ENCODE measurements around the gene TNRC6B.

Gene TNRC6B

GRCh38 chr22:40240686-40241085 lies 63.0 kb downstream of the TNRC6B start:
- no peak for DNase-seq (ENCODE audit: low read depth)

- no peak for DNase-seq (ENCODE audit: low read depth)
These were observed 63.6 kb downstream of the TNRC6B start for GRCh38 chr22:40241200-40241763.

GRCh38 chr22:40243891-40244290 lies 66.2 kb downstream of the TNRC6B start:
- DNase-seq (ENCODE audit: low read depth): no peak

- DNase-seq (ENCODE audit: low read depth): no peak
These were observed 66.9 kb downstream of the TNRC6B start for GRCh38 chr22:40244586-40244985.

- DNase-seq (ENCODE audit: low read depth): no peak
These were observed 70.3 kb downstream of the TNRC6B start for GRCh38 chr22:40247976-40248375.

- no peak for DNase-seq (ENCODE audit: low read depth)
These were observed 71.6 kb downstream of the TNRC6B start for GRCh38 chr22:40249286-40249685.

GRCh38 chr22:40250608-40251007 lies 72.9 kb downstream of the TNRC6B start:
- no peak for DNase-seq (ENCODE audit: low read depth)

GRCh38 chr22:40251106-40251505 lies 73.4 kb downstream of the TNRC6B start:
- no peak for DNase-seq (ENCODE audit: low read depth)

- no peak for DNase-seq (ENCODE audit: low read depth)
These were observed 74.4 kb downstream of the TNRC6B start for GRCh38 chr22:40252146-40252545.

- DNase-seq (ENCODE audit: low read depth): no peak
These were observed 78.8 kb downstream of the TNRC6B start for GRCh38 chr22:40256516-40256915.

- no peak for DNase-seq (ENCODE audit: low read depth)
These were observed 80.3 kb downstream of the TNRC6B start for GRCh38 chr22:40258017-40258416.

GRCh38 chr22:40258501-40258915 lies 80.8 kb downstream of the TNRC6B start:
- DNase-seq (ENCODE audit: low read depth): peak; percentile 15

- no peak for DNase-seq (ENCODE audit: low read depth)
These were observed 84.1 kb downstream of the TNRC6B start for GRCh38 chr22:40261783-40262182.

GRCh38 chr22:40263191-40263590 lies 85.5 kb downstream of the TNRC6B start:
- DNase-seq (ENCODE audit: low read depth): no peak

GRCh38 chr22:40265783-40266182 lies 88.1 kb downstream of the TNRC6B start:
- DNase-seq (ENCODE audit: low read depth): no peak

GRCh38 chr22:40270031-40270430 lies 92.3 kb downstream of the TNRC6B start:
- no peak for DNase-seq (ENCODE audit: low read depth)

- DNase-seq (ENCODE audit: low read depth): no peak
These were observed 93.1 kb downstream of the TNRC6B start for GRCh38 chr22:40270748-40271373.

- no peak for DNase-seq (ENCODE audit: low read depth)
These were observed 93.7 kb downstream of the TNRC6B start for GRCh38 chr22:40271440-40271839.

- DNase-seq (ENCODE audit: low read depth): no peak
These were observed 95.6 kb downstream of the TNRC6B start for GRCh38 chr22:40273319-40273718.

- peak; percentile 16 for DNase-seq (ENCODE audit: low read depth)
These were observed 99.5 kb downstream of the TNRC6B start for GRCh38 chr22:40276996-40277823.

- no peak for DNase-seq (ENCODE audit: low read depth)
These were observed 101.3 kb downstream of the TNRC6B start for GRCh38 chr22:40279017-40279416.

GRCh38 chr22:40281717-40282116 lies 104.0 kb downstream of the TNRC6B start:
- DNase-seq (ENCODE audit: low read depth): no peak

- no peak for DNase-seq (ENCODE audit: low read depth)
These were observed 107.8 kb downstream of the TNRC6B start for GRCh38 chr22:40285513-40285912.
